ENCODE results near the gene MYADM.
"Not testable (repeated sequence)": the region's sequence is repeated elsewhere in the genome, so short reads cannot be mapped to it uniquely, and the experiment has no call there.

MYADM gene, protein sequence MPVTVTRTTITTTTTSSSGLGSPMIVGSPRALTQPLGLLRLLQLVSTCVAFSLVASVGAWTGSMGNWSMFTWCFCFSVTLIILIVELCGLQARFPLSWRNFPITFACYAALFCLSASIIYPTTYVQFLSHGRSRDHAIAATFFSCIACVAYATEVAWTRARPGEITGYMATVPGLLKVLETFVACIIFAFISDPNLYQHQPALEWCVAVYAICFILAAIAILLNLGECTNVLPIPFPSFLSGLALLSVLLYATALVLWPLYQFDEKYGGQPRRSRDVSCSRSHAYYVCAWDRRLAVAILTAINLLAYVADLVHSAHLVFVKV

DNA sequence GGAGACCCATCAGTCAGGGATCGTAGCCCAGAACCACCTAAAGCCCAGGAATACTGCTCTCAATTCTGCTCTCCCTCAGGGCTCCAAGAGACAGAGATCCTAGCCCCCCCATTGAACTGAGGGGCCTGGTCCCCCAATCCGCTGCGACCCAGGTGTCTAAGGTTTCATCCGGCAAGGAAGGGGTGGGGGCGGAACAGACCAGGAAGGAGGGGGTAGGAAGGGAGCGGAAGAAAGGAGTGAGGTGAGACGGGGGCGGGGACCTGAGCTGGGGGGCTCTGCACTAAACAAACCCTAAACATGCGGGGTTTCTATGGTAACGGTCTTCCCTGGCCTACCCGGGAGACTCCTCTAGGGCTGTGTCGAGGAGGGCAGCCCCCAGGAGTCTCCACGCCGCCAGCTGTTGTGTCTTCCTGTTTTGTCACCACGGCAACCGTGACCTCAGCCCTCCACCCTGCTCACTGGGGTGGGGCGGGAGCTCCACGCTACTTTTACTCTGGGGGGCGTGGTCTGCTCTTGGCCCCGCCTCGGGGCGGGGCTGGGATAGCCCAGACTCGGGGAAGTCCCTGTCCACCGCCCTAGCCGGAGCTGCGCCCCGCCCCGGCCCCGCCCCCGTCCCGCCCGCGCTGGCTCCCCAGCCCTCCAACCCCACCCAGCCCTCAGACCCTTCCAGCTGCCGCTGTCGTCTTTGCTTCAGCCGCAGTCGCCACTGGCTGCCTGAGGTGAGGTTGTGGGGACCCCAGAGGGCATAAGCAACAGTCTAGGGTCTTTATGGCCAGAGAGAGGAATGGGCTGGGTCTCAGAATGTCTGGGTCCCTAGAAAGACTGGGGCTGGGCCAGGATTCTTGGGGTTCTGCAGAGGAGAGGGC lies at the start of gene MYADM:
Gene MYADM, plus strand, starts transcription at position 659 of the 866 bp plus-strand sequence. CDS start 5,647 bp downstream, outside the sequence.
- DNase-seq, result peak; percentile 94

DNA sequence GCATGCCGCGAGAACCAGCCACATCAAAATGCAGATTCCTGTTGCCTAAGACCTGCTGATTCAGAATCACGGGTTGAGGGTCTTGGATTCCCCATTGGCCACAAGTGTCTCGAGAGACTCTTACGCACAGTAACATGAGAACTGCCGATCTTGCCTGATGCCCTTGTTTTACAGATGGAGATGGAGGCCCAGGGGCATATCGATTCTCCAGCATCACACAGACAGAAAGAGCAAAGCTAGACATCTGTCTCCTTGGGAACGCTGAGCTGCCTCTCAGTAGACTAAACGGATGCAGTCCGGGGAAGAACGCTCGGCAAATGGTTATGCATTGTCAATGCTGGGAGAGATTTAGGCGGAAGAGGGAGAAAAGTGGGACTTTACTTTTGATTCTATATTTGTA lies 48.9 kb upstream of the MYADM start:
- DNase-seq, result no peak

DNA sequence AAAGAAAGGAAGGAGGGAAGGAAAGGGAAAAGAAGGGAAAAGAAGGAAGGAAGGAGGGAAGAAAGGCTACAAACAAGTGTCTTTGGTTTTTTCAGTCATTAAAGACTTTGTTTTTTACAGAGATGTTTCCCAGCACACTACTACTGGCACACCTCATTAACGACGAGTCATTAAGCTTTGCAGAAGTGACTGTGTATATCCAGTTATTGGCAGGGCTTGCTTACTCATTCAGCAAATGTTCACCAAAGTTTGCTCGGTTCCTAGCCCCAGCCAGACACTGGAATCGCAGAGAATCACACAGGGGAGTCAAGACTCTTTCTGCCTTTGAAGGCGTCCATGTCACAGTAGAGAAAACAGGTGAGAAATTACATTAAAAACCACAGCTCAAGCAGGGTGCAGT lies 47.8 kb upstream of the MYADM start:
- no peak for DNase-seq

DNA sequence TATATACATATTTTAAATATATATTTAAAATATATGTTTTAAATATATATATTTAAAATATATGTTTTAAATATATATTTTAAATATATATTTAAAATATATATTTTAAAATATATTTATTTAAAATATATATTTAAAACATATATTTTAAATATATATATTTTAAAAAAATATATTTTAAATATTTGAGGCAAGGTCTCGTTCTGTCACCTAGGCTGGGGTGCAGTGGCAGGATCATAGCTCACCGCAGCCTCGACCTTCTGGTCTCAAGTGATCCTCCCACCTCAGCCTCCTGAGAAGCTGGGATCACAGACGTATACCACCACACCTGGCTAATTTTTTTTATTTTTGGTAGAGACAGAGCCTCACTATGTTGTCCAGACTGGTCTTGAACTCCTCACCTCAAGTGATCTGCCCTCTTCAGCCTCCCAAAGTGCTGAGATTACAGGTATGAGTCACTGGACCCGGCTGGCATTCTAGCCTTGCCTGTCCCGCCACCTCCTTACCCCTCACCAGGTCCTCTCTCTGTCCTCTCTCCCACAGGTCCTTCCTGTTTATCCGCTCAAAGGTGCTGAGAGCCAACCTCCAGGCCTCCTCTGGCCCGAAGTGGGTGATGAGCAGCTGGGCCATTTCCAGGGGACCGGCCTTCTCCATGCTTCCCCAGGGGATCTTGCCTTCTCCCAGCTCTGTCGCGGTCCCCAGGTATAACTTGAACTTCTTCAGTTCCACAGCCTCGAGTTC lies 44.1 kb upstream of the MYADM start:
- DNase-seq, result no peak

DNA sequence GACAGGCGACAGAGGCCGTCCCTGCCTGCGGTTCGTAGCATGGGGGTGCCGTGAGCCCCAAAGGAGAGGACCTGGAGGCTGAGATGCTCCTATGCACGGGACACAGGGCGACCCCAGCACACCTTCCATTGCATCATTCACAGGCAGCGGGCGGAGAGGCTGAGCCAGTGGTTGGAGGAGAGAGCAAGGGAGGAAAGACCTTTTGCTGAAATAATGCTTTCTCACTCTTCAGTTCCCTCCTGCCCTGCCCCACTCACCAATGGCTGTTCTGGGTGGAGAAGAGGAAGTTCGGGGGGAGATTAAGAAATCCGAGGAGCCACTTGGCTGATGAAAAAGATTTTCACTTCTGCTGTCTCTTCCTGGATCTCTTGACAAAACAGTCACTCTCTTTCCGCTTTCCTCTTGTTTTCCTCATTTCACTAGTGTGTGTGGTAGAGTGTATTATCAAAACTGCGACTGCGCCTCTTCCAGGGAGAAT lies 43.5 kb upstream of the MYADM start, which contains the start of gene NLRP12:
Gene NLRP12, minus strand, starts transcription at position 181 of the 478 bp plus-strand sequence. Its CDS starts 140 bp downstream, at position 41.
- no peak for DNase-seq

DNA sequence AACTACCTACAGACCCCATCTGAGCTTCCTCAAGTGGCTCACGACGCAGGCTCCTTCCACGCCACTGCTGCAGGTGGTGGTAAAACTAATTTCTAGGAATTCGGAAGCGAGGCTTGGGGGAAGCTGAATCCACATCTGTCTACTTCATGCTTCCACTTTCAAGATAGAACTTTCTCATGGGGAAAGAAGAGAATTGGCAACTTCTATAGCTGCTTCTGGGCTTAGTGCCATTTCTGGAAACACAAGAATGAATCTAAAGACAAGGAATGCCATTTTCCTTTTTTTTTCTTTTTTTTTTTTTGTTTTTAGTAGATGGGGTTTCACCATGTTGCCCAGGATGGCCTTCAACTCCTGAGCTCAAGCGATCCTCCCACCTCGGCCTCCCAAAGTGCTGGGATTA lies 40.8 kb upstream of the MYADM start:
- no peak for DNase-seq

DNA sequence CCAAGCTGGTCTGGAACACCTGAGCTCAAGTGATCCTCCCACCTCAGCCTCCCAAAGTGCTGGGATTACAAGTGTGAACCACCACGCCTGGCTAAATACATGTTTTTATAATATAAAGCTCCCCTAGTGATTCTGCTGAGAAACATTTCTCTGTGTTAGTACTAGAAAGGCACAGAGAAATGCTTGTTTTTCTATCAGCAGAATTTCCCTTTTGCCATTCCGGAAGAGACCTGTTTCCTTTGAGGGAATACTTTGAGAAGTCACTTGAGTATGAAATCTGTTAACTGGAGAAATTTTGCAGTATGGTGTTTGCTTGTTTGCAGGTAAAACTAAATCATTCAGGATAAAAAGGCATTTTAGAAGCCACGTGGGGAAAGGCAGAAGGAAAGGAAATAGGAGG lies 39.2 kb upstream of the MYADM start:
- DNase-seq, result no peak

DNA sequence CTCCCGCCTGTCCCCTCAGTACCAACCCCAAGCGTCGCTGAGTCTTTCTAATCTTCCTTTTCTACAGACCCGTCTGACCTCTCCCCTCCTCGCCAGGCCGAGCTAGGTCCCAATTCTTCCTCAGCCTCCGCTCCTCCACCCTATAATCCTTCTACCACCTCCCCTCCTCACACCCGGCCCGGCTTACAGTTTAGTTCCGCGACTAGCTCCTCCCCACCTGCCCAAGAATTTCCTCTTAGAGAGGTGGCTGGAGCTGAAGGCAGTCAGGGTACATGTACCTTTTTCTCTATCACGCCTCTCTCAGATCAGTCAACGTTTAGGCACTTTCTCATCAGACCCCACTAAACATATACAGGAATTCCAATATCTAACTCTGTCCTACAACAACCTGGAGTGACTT lies 34.8 kb upstream of the MYADM start:
- not testable (repeated sequence) for DNase-seq

DNA sequence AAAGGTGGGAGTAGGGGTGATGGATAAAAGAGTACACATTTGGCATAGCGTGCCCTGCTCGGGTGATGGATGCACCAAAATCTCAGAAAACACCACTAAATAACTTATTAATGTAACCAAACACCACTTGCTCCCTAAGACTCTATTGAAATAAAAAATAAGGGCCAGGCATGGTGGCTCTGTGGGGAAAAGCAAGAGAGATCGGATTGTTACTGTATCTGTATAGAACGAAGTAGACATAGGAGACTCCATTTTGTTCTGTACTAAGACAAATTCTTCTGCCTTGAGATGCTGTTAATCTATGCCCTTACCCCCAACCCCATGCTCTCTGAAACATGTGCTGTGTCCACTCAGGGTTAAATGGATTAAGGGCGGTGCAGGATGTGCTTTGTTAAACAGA lies 29.2 kb upstream of the MYADM start:
- DNase-seq, result not testable (repeated sequence)

DNA sequence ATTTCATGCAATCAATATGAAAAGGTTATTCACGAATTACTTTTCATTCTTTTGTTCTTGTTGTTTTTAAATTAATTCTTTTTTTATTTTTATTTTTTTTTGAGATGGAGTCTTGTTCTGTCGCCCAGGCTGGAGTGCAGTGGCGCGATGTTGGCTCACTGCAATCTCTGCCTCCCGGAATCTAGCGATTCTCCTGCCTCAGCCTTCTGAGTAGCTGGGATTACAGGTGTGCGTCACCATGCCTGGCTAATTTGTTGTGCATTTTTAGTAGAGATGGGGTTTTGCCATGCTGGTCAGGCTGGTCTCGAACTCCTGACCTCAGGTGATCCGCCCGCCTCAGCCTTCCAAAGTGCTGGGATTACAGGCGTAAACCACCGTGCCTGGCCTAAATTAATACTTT lies 27.4 kb upstream of the MYADM start:
- not testable (repeated sequence) for DNase-seq

DNA sequence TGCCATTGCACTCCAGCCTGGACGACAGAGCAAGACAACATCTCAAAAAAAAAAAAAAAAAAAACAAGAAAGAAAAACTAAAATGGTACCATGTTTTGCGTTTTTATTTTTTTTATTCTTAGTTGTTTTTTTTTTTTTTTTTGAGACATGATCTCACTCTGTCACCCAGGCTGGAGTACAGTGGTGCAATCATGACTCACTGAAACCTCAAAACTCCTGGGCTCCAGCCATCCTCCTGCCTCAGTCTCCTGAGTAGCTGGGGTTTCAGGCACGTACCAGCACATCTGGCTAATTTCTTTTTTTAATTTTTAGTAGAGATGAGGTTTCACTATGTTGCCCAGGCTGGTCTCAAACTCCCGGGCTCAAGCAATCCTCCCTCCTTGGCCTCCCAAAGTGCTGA lies 26.8 kb upstream of the MYADM start:
- DNase-seq, result not testable (repeated sequence)

DNA sequence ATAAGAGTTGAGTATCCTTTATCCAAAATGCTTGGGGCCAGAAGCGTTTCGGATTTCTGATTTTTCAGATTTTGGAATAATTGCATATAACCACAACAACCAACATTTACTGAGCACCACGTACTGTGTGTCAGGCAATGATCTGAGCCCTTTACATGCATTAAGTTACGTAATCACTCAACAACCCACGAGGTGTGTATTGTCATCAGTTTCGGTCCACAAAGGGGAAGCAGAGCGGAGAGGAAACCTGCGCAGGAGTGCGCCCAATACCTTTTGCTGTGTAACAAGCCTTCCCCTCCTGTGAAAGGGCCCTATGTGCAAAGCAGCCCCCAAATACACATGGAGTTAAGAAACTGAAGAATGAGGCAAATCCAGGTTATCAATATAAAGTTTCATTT lies 22.8 kb upstream of the MYADM start:
- no peak for DNase-seq

DNA sequence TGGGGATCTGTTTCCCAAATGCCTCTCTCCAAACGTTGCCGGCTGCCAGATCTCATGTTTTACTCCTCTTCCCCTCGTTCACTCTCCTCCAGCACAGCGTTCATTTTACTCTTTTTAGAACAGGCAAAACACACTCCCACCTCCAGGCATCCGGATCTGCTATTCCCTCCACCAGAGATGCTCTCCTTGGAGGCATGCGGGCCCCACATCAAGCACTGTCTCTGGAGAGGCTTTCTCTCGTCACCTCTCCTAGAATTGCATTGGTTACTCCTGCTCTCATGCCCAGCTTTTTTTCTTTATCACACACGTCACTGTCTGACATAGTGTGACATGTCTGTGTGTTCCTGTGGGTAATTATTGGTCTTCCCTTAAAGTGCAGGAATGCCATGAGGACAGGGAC lies 20.1 kb upstream of the MYADM start:
- no peak for DNase-seq

DNA sequence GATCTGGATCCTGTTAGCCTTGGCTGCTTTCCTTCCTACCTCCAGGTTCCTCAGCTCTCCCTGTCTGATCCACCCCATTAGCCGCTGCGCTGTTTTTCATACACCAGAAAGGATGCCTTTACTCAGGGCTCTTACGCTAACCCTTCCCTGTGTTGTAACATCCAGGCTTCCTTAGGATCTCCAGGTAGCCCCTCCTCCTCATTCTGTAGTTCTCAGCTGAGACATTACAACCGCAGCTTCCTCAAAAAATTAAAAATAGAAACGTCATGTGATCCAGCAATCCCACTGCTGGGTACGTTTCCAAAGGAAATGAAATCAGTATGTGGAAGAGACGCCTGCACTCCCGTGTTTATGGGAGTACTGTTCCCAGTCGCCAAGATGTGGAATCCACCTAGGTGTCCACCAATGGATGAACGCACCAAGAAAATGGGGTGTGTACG lies 18.4 kb upstream of the MYADM start:
- DNase-seq, result no peak

DNA sequence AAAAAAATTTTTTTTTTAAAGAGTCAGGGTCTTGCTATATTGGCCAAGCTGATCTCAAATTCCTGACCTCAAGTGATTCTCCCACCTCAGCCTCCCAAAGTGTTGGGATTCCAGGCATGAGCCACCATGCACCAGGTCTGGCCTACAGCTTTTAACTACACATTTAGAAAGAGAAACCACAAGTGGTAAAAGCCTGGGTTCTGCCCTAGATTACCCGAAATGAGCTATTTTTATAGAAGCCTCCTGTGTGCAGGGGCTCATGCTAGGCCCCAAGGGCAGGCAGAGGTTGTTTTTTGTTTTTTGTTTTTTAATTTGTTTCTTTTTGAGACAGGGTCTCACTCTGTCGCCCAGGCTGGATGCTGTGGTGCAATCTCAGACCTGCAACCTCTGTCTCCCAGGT lies 14.0 kb upstream of the MYADM start:
- DNase-seq, result no peak

DNA sequence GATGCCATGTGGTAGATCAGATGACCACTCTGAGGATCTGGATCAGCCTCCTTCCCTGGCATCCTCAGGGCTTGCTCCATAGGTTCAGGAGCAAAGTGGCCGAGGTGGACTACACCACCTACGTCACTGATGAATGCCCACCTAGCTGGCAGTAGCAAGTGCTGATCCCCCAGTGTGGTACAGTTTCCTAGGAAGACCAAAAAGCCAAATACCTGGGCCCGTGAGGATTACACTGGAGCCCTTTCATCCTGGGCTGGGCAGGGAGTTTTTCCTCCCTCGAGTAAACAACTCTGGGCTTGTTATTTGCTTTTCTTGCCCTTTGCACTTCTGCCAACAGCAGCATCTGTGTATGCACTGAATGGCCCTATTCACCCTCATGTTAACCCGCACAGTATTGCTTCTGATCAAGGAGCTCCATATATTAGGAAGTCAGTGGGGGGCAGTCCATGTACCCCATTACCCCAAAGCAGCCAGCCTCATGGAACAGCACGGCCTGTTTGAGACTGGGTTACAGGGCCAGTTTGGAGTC lies 3.3 kb upstream of the MYADM start:
- DNase-seq, result no peak

DNA sequence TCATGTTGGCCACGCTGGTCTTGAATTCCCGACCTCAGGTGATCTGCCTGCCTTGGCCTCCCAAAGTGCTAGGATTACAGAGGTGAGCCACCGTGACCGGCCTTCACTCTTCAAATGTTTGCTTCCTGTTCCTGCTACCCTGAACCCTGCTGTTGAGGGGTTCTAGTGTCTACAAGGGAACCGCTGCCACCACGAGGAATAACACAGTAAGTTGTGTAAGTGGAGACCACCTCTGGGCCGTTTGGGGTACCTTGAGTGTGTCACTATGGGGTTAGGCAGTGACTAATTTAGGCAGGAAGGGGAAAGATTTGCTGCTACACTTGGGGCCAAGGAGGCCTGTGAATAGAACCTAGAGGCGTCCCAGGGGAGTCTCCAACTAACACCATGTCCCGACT lies 2.2 kb upstream of the MYADM start:
- no peak for DNase-seq

DNA sequence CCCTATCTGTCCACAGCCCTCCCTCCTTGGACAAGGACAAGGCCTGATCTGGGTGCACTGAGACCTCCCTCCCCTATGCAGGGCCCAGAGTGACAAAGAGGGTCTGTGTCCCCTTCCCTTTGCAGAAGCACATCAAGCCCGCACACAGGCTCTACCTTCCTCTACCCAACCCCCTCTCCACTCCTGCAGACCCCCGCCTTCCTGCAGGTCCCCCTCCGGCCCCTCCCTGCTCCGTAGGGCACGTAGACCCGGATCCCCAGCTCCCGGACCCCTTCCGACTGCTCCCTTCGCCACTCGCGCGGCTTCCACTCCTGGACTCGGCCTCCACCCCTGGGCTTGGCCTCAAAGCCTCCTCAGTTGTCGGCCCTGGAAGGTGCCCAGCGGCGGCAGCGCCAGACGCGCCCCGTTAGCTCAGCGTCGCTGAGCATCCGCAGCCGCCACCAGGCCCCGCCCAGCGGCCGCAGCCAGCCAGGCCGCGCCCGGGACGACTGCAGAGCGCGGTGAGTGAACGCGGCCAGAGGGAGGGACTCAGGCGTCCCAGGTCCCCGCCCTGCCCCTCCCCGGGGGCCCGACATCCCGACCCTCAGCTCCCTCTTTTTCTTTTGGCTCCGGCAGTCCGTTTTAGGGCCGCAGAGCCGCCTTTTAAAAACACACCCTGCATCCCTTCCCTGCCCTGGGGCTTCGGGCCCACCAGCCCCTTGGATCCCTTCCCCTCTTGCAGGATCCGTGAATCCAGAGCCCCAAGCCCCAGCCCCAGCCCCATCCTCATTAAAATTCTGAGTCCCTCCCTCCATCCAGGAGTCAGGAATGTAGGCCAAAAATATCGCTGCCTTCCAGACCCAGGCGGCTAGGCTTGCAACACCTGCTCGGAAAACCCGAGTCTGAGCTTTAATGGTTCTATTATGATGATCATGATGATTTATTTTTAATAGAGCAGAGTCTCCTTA lies 1.5 kb upstream of the MYADM start:
- DNase-seq, result peak; percentile 57

DNA sequence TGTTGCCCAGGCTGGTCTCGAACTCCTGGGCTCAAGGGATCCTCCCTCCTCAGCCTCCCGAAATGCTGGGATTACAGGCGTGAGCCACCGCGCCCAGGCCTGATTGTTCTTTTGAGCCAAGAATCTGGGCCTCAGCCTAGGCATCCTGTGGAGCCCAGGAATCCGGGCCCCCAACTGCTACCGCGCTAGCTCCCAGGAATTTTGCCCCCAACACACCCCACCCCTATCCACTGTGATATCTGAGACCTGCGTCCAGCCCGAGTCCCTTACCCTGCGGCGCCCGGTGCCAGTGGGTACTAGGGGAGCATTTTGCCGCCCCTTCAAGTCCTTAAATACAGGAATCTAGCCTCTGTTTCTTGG lies 838 bp upstream of the MYADM start:
- DNase-seq, result peak; percentile 30

DNA sequence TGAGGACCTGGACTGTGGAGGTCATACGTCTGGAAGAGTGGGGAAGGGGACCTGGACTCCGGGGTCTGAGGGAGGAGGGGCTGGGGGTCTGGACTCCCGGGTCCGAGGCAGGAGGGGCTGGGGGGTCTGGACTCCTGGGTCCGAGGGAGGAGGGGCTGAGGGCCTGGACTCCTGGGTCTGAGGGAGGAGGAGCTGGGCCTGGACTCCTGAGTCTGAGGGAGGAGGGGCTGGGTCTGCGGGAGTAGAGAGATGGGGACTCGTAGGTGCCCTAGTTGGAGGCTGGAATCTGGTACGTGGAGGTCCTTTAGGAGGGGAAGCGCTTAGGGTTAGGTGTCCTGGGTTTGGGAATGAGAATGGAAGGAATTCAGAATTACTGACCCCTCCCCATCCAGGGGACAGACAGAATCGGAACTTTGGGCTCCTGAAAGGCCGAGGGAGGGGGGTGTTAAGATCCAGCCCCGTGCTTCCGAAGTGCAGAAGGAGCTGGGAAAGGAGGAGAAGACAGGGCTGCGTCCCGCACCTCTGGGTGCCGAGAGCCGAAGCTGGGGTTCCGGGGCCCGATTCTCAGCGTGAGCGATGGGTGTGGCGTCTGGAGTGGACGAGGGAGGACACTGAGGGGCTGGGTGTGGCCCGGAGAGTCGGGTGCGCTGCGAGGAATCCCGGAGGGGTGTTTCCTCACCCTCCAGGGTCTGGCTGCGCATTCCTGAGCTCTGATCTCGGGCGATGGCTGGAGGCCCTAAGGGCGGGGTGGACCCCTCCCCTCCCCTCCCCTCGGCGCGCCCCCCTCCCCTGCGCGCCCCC lies 608 bp downstream of the MYADM start:
- peak; percentile 16 for DNase-seq
